GM12892 (cell line): Measurements from ENCODE around the gene KREMEN2.

ENCODE experiments used
- DNase-seq: peaks from one replicate; pipeline ENCODE4 v3.0.0; 2011; ENCODE audit not compliant: insufficient read length
- FAIRE-seq: peaks from 2 replicates; lab custom pipeline; 2011; peaks lifted over from hg19 to GRCh38; lab: Jason Lieb, UNC
- POLR2A ChIP-seq: IDR thresholded peaks from 2 replicates; pipeline ENCODE4 v1.6.1; 2011; ENCODE audit warnings: low read depth, low read length, control low read depth
- POLR2AphosphoS5 ChIP-seq: IDR thresholded peaks from 2 replicates; pipeline ENCODE4 v1.6.1; 2011; ENCODE audit warnings: low read depth, low read length, control low read depth
- TAF1 ChIP-seq: IDR thresholded peaks from 2 replicates; pipeline ENCODE4 v1.6.1; 2011; ENCODE audit warnings: low read depth, mild to moderate bottlenecking, control low read depth, low read length, borderline replicate concordance

The KREMEN2 gene

DNA sequence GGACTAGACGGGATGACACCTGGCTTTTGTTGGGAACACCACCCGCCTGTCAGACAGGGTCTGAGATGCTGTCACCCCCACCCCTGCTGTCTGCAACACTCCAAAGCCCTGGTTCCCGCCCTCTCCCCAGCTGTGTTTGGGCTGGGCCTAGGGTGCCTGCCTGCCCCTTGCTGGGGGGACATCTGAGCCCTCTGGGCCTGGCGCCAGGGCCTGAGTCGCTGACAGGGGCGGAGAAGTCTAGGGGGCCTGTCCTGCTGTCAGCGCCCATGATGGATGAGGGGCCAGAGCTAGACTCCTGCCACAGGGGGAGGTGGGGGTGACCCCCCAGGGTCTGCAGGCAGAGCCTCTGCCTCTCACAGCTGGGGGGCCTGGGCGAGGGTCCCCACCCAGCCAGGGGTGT lies 23.8 kb downstream of the KREMEN2 start:
- FAIRE-seq (no peak), DNase-seq (no peak)
- TF ChIP-seq TAF1 (no peak), POLR2A (no peak), POLR2AphosphoS5 (no peak)

DNA sequence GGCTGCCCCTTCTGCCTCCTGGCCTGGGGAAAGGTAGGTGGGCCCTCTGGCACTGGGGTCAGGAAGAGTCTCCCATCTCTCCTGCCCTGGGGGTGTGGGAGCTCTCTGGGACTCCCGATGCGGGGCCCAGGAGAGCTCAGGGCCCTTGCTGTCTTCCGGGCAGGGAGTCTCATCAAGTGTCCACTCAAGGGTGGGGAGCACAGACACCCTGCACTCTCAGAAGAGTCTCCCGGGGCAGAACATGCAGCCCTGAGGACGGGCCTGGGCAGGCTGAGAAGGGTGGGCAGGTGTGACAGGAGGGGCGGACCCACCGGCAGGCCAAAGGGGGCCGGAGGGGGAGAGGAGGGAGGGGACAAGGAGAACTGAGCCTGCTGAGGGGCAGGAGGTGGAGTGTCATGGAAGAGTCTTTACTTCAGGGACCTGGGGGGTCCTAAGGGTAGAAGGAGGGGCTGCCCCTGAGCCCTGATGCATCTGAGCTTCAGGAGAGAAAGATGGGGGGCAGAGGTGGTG lies 24.6 kb downstream of the KREMEN2 start:
- FAIRE-seq (no peak), DNase-seq (no peak)
- TF ChIP-seq POLR2A (no peak), POLR2AphosphoS5 (no peak), TAF1 (no peak)

- FAIRE-seq (no peak), DNase-seq (no peak)
- no peak for TF ChIP-seq TAF1
- no peak for TF ChIP-seq POLR2AphosphoS5
- no peak for TF ChIP-seq POLR2A
Observed at GRCh38 chr16:2990891-2991290, 26.8 kb downstream of the KREMEN2 start.

GRCh38 chr16:2991566-2992261 lies 27.6 kb downstream of the KREMEN2 start:
- TF ChIP-seq POLR2A (no peak), TAF1 (no peak), POLR2AphosphoS5 (no peak)
- FAIRE-seq, result no peak
- DNase-seq, result no peak

GRCh38 chr16:2992383-2993081 lies 28.5 kb downstream of the KREMEN2 start:
- DNase-seq (no peak), FAIRE-seq (no peak)
- no peak for TF ChIP-seq POLR2AphosphoS5
- TF ChIP-seq POLR2A, result no peak
- TF ChIP-seq TAF1, result no peak

GRCh38 chr16:2996298-2996697 lies 32.2 kb downstream of the KREMEN2 start:
- DNase-seq (no peak), FAIRE-seq (no peak)
- TF ChIP-seq POLR2A (no peak), POLR2AphosphoS5 (no peak), TAF1 (no peak)

DNA sequence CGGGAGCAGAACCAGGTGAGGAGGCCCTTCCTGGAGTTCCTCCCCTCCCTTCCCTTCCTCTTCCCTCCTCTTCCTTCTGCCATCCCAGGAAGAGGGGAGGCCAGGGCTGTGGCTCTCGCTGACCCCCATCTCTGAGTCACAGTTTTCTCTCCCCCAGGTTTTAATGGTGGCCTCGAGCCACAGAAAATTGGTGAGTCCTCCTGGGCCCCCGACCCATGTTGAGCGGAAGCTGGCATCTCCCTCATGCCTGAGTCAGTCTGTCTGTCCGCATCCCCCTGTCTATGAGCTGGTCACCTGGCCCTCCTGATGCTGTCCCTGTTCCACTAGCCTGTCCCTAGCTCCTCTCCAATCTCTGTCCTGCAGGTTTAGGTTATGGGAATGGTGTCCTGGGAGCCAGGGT lies 35.9 kb downstream of the KREMEN2 start:
- FAIRE-seq, result no peak
- no peak for DNase-seq
- TF ChIP-seq POLR2A (no peak), POLR2AphosphoS5 (no peak), TAF1 (no peak)

- FAIRE-seq, result no peak
- TF ChIP-seq TAF1 (no peak), POLR2A (no peak), POLR2AphosphoS5 (no peak)
- DNase-seq, result no peak
Observed at GRCh38 chr16:3000540-3000939, 36.5 kb downstream of the KREMEN2 start.

DNA sequence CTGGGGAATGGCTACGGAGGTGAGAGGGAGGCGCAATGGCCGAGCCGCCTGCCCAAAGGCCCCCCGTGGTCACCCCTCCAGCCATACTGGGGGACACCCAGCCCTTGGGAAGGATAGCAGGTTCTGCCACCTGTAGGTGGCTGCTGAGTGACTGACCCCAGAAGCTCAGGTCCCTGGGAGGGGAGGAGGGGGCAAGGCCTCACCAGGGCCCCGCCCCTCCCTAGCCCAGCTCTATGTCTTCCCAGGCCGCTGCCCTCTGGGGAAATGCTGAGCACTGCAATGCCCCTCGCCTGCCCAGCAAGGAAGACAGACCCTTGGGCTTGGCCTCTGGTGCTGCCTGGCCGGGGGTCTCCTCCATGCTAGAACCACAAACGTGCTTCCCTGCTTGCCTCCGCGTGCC lies 37.2 kb downstream of the KREMEN2 start:
- FAIRE-seq (no peak), DNase-seq (no peak)
- no peak for TF ChIP-seq TAF1
- TF ChIP-seq POLR2A, result no peak
- no peak for TF ChIP-seq POLR2AphosphoS5

GRCh38 chr16:3003582-3004270 lies 39.7 kb downstream of the KREMEN2 start:
- DNase-seq, result peak; percentile 100
- no peak for TF ChIP-seq TAF1
- no peak for TF ChIP-seq POLR2AphosphoS5
- no peak for TF ChIP-seq POLR2A
- FAIRE-seq, result peak; percentile 99

DNA sequence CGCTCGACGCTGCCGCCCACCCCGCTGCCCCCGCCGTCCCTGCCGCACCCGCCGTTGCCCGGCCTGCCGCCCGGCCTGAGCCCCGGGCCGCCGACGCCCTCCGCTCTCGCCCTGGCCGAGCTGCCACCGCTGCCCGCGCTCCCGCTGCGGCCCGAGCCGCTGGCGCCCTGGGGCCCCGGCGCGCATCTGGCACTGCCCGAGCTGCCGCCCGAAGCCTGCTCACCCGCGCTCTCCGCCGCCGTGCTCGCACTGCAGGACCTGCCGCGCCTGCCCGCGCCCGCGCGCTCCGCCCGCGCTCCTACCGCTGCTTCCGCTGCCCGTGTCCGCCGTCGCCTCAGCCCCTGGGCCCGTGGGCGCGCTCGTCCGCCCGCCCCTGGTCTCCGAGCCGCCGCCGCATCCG lies 40.2 kb downstream of the KREMEN2 start:
- no peak for TF ChIP-seq POLR2A
- TF ChIP-seq POLR2AphosphoS5, result no peak
- TF ChIP-seq TAF1, result no peak
- DNase-seq, result no peak
- no peak for FAIRE-seq
